ENCODE measurements around the gene IL25. TPM values are rescaled to one million over a fixed set of nuclear protein-coding genes. Genes with fewer than 3 reads are reported as not detected.
"Not testable (repeated sequence)": the region's sequence is repeated elsewhere in the genome, so short reads cannot be mapped to it uniquely, and the experiment has no call there.

Gene IL25
- not detected for total RNA-seq

DNA sequence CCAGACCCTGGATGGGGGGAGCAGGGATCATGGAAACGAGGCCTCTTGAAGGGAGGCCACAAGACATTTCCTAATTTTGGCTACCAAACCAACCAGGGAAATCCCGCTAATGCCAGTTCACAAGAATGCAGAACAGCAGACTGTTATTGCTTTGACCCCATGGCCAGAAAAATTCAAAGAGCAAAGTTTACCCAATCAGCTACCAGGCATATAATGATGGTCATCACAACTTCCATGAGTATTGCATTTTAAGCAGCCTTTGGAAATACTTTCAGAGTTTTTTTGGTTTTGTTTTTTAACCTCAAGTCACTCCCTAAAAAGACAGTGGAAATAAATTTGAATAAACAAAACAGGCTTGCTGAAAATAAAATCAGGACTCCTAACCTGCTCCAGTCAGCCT is at the start of gene IL25:
TSS of gene IL25 (plus strand) at position 301 of the 400 bp plus-strand sequence.
- Histone ChIP-seq H3K36me3 (no peaks in the 10 kb centered on the region), H3K9me3 (no peaks in the 10 kb centered on the region), H3K4me3 (no peak within 1 kb of the TSS), H3K27me3 (peaks cover 4% of the 10 kb centered on the region), H3K27ac (no peak within 1 kb of the TSS), H3K4me1 (no peaks in the 10 kb centered on the region)
- 62% methylated on average over 2 of the region's 2 CpGs; no CpG with 5 or more reads in 1 of the 2 donors for WGBS, 2 donors (ENCODE audit: low coverage in 1 of 2)
- intact Hi-C loops (cut with DNase I; ENCODE audit: low total_unique reads) (no loop called here), in situ Hi-C loops (cut with MboI; ENCODE audit: low pct_ligation_motif_present in 1 of 4, low pct_unique_long_range_greater_than_20kb in 1 of 4, low sequenced_read_pairs in 3 of 4) (no loop called here)
- TF ChIP-seq EP300 (IDR thresholded peaks at IDR 0.05; ENCODE audit: low read depth) (no peak), POLR2A (IDR thresholded peaks at IDR 0.05) (no peak), POLR2AphosphoS5 (IDR thresholded peaks at IDR 0.05) (no peak)
- TF ChIP-seq, protein P1, sequence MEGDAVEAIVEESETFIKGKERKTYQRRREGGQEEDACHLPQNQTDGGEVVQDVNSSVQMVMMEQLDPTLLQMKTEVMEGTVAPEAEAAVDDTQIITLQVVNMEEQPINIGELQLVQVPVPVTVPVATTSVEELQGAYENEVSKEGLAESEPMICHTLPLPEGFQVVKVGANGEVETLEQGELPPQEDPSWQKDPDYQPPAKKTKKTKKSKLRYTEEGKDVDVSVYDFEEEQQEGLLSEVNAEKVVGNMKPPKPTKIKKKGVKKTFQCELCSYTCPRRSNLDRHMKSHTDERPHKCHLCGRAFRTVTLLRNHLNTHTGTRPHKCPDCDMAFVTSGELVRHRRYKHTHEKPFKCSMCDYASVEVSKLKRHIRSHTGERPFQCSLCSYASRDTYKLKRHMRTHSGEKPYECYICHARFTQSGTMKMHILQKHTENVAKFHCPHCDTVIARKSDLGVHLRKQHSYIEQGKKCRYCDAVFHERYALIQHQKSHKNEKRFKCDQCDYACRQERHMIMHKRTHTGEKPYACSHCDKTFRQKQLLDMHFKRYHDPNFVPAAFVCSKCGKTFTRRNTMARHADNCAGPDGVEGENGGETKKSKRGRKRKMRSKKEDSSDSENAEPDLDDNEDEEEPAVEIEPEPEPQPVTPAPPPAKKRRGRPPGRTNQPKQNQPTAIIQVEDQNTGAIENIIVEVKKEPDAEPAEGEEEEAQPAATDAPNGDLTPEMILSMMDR (IDR thresholded peaks at IDR 0.05), result no peak
- DNase-seq, result no peak

DNA sequence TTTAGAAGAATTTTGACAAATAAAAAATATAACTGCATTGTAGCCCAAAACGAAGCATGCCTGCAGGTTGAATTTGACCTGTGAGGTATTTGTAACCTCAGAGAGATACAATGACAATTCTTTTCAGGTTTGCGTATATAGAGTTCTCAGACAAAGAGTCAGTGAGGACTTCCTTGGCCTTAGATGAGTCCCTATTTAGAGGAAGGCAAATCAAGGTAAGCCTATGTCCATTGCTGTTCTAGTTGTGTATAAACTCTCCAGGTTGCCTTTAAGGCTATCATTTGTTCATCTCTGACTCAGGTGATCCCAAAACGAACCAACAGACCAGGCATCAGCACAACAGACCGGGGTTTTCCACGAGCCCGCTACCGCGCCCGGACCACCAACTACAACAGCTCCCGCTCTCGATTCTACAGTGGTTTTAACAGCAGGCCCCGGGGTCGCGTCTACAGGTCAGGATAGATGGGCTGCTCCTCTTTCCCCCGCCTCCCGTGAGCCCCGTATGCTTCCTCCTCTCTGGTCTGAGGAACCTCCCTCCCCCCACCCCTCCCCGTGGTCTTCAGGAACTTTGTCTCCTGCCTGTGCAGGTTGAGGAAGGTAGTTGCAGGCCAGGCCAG is 48.7 kb upstream of the IL25 start:
- Histone ChIP-seq H3K36me3 (peaks cover 0 to 25% (median 8%) of the 10 kb centered on the region in 4 donors), H3K4me1 (peaks cover 10 to 25% (median 18%) of the 10 kb centered on the region in 4 donors), H3K27ac (no peak overlapping the region), H3K4me3 (no peak overlapping the region), H3K27me3 (no peaks in the 10 kb centered on the region), H3K9me3 (no peaks in the 10 kb centered on the region)
- WGBS, 2 donors (ENCODE audit: low coverage in 1 of 2), result 84 to 86% methylated on average over 16 to 18 of the region's 18 CpGs
- TF ChIP-seq, protein P1 (IDR thresholded peaks at IDR 0.05), result no peak
- TF ChIP-seq EP300 (IDR thresholded peaks at IDR 0.05; ENCODE audit: low read depth) (no peak), POLR2A (IDR thresholded peaks at IDR 0.05) (no peak), POLR2AphosphoS5 (IDR thresholded peaks at IDR 0.05) (no peak)
- intact Hi-C loops (cut with DNase I; ENCODE audit: low total_unique reads), result no loop called here
- DNase-seq, result no peak
- in situ Hi-C loops (cut with MboI; ENCODE audit: low pct_ligation_motif_present in 1 of 4, low pct_unique_long_range_greater_than_20kb in 1 of 4, low sequenced_read_pairs in 3 of 4), result no loop called here

DNA sequence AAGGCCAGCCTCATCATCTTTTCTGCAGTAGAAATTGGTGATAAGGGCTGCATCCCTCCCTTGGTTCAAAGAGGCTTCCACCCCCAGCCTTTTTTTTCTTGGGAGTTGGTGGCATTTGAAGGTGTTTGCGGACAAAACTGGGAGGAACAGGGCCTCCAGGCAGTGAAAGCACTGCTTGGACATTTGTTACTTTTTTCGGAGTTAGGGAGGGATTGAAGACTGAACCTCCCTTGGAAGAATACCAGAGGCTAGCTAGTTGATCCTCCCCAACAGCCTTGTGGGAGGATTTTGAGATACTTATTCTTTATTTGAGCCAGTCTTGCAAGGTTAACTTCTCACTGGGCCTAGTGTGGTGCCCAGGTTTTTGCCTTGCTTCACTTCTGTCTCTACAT is 48.2 kb upstream of the IL25 start:
- intact Hi-C loops (cut with DNase I; ENCODE audit: low total_unique reads), result no loop called here
- TF ChIP-seq EP300 (IDR thresholded peaks at IDR 0.05; ENCODE audit: low read depth) (no peak), POLR2AphosphoS5 (IDR thresholded peaks at IDR 0.05) (no peak), POLR2A (IDR thresholded peaks at IDR 0.05) (no peak)
- TF ChIP-seq, protein P1 (IDR thresholded peaks at IDR 0.05), result no peak
- Histone ChIP-seq H3K36me3 (peaks cover 0 to 25% (median 8%) of the 10 kb centered on the region in 4 donors), H3K27ac (no peak overlapping the region), H3K4me1 (peaks cover 10 to 25% (median 18%) of the 10 kb centered on the region in 4 donors), H3K4me3 (no peak overlapping the region), H3K27me3 (no peaks in the 10 kb centered on the region), H3K9me3 (no peaks in the 10 kb centered on the region)
- no peak for DNase-seq
- 75% methylated on average over 2 of the region's 2 CpGs; no CpG with 5 or more reads in 1 of the 2 donors for WGBS, 2 donors (ENCODE audit: low coverage in 1 of 2)
- in situ Hi-C loops (cut with MboI; ENCODE audit: low pct_ligation_motif_present in 1 of 4, low pct_unique_long_range_greater_than_20kb in 1 of 4, low sequenced_read_pairs in 3 of 4), result no loop called here

DNA sequence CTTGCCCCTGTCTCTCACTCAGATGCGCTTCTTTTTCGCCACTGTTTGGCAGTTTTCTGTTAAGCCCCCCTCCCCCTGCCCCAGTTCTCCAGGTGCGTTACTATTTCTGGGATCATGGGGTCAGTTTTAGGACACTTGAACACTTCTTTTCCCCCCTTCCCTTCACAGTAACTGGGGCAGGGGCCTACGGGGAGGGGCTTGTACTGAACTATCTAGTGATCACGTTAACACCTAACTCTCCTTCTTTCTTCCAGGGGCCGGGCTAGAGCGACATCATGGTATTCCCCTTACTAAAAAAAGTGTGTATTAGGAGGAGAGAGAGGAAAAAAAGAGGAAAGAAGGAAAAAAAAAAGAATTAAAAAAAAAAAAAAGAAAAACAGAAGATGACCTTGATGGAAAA is 47.6 kb upstream of the IL25 start:
- no peaks in the 10 kb centered on the region for H3K9me3 ChIP-seq
- in situ Hi-C loops (cut with MboI; ENCODE audit: low pct_ligation_motif_present in 1 of 4, low pct_unique_long_range_greater_than_20kb in 1 of 4, low sequenced_read_pairs in 3 of 4) (loop anchor here in 2 of 4 donors (25.0 kb wide), 1 partner anchor 237 kb away; the partner anchor contains the start of genes AP1G2 (in 2 of the 2), THTPA (in 2 of the 2) and ZFHX2 (in 2 of the 2)), intact Hi-C loops (cut with DNase I; ENCODE audit: low total_unique reads) (no loop called here)
- TF ChIP-seq POLR2A (IDR thresholded peaks at IDR 0.05) (no peak), POLR2AphosphoS5 (IDR thresholded peaks at IDR 0.05) (no peak), EP300 (IDR thresholded peaks at IDR 0.05; ENCODE audit: low read depth) (no peak)
- TF ChIP-seq, protein P1 (IDR thresholded peaks at IDR 0.05), result no peak
- H3K27ac ChIP-seq, result no peak overlapping the region
- H3K27me3 ChIP-seq, result no peaks in the 10 kb centered on the region
- WGBS, 2 donors (ENCODE audit: low coverage in 1 of 2), result 85% methylated on average over 7 of the region's 7 CpGs; no CpG with 5 or more reads in 1 of the 2 donors
- no peak for DNase-seq
- H3K36me3 ChIP-seq, result peaks cover 0 to 25% (median 8%) of the 10 kb centered on the region in 4 donors
- peaks cover 10 to 25% (median 18%) of the 10 kb centered on the region in 4 donors for H3K4me1 ChIP-seq
- no peak overlapping the region for H3K4me3 ChIP-seq

DNA sequence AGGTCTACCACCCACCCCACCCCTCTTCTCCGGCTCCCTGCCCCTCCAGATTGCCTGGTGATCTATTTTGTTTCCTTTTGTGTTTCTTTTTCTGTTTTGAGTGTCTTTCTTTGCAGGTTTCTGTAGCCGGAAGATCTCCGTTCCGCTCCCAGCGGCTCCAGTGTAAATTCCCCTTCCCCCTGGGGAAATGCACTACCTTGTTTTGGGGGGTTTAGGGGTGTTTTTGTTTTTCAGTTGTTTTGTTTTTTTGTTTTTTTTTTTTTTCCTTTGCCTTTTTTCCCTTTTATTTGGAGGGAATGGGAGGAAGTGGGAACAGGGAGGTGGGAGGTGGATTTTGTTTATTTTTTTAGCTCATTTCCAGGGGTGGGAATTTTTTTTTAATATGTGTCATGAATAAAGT is 46.9 kb upstream of the IL25 start:
- in situ Hi-C loops (cut with MboI; ENCODE audit: low pct_ligation_motif_present in 1 of 4, low pct_unique_long_range_greater_than_20kb in 1 of 4, low sequenced_read_pairs in 3 of 4), result loop anchor here in 2 of 4 donors (25.0 kb wide), 1 partner anchor 237 kb away; the partner anchor contains the start of genes AP1G2 (in 2 of the 2), THTPA (in 2 of the 2) and ZFHX2 (in 2 of the 2)
- DNase-seq; H3K9me3 ChIP-seq; H3K4me3 ChIP-seq; intact Hi-C loops (cut with DNase I; ENCODE audit: low total_unique reads); H3K27ac ChIP-seq; H3K27me3 ChIP-seq: not testable (repeated sequence)
- Histone ChIP-seq H3K36me3 (peaks cover 0 to 25% (median 8%) of the 10 kb centered on the region in 4 donors), H3K4me1 (peaks cover 10 to 19% (median 12%) of the 10 kb centered on the region in 4 donors)
- WGBS, 2 donors (ENCODE audit: low coverage in 1 of 2), result 86 to 93% methylated on average over 4 to 5 of the region's 5 CpGs
